Adrenal gland (tissue), 12 donors: Measurements from ENCODE around the gene SUSD6. TPM values are rescaled to one million over a fixed set of nuclear protein-coding genes. Genes with fewer than 3 reads are reported as not detected.

Experiments
- DNase-seq, 7 donors: peaks; one replicate each; pipeline ENCODE4 v3.0.0-alpha.2; 2019 to 2020
- H3K27ac ChIP-seq, 5 donors: fragments of 200-600 bp; sonication (generic) in 4 of 5; 1 replicate in 3 of 5; 2 replicates in 2 of 5; pipeline versions ENCODE4 v1.5.1 to v1.8.0; 2016 to 2020; ENCODE audit warnings: mild to moderate bottlenecking in 1 of 5
- H3K27me3 ChIP-seq: fragments of 200-600 bp; 2 replicates; pipeline ENCODE4 v1.8.0; 2021
- H3K36me3 ChIP-seq, 2 donors: fragments of 200-600 bp; replicated peaks in 1 of 2; 1 replicate in 1 of 2; 2 replicates in 1 of 2; pipeline versions ENCODE4 v1.5.1 to v1.8.0; 2018 to 2022
- H3K4me1 ChIP-seq, 2 donors: fragments of 200-600 bp; replicated peaks in 1 of 2; 1 replicate in 1 of 2; 2 replicates in 1 of 2; pipeline versions ENCODE4 v1.5.1 to v1.8.0; 2018 to 2021
- H3K4me3 ChIP-seq, 4 donors: fragments of 200-600 bp; sonication (generic) in 3 of 4; one replicate each; pipeline ENCODE4 v1.5.1; 2016 to 2018
- H3K9me3 ChIP-seq, 3 donors: fragments of 200-600 bp; sonication (generic) in 1 of 3; replicated peaks in 1 of 3; 1 replicate in 2 of 3; 2 replicates in 1 of 3; pipeline versions ENCODE4 v1.5.1 to v1.8.0; 2016 to 2021
- POLR2A ChIP-seq, 2 donors: fragments of 450-650 bp; IDR thresholded peaks; one replicate each; pipeline ENCODE4 v1.6.1; 2017; ENCODE audit warnings: antibody characterized with exemption in 2 of 2, mild to moderate bottlenecking in 2 of 2, moderate library complexity in 1 of 2
- WGBS, 4 donors: extraction: QIAGEN DNeasy Blood & Tissue Kit in 2 of 4; methylation state at CpG; one replicate each; pipeline versions ENCODE4 v1.1.5 to v1.1.7; 2013 to 2017; 5-methylcytosine and 5-hydroxymethylcytosine counted together
- intact Hi-C, 2 donors: fragments of 100-400 bp; cut with DNase I; formaldehyde crosslinking; loops; one replicate each; pipeline versions ENCODE4 v1.14.1 to v1.15.0; 2022 to 2023
- polyA plus RNA-seq, 3 donors: library from polyadenylated mRNA; stranded (reverse); fragments of 200-250 nt in 2 of 3; fragments of 350-450 nt in 1 of 3; fragmentation: Illumina TruSeq in 1 of 3; extraction: RNeasy Lipid Tissue Mini Kit (QIAGEN cat#74804) in 1 of 3; gene quantifications; one replicate each; pipeline ENCODE4 v1.2.3, GENCODE V29; 2013 to 2014
- total RNA-seq, 9 donors: library from RNA; depleted of rRNA in 4 of 9; stranded (reverse); fragments of >200 nt in 4 of 9; fragments of 120-200 nt in 1 of 9; fragmentation: NEBNext Ultra II Directional in 1 of 9; extraction: Animal tissue kit (Norgen Biotek cat#: 25700) in 1 of 9; gene quantifications; one replicate each; pipeline versions ENCODE4 v1.1.0 to v1.2.4, GENCODE V29; 2013 to 2023
- TF ChIP-seq, protein P1 (sequence below), 6 experiments: fragments of 450-650 bp in 4 of 6; fragments of 200-600 bp in 2 of 6; sonication (generic) in 1 of 6; IDR thresholded peaks; 1 replicate in 5 of 6; 2 replicates in 1 of 6; pipeline versions ENCODE4 v1.5.1 to v1.8.0; 2016 to 2021; ENCODE audit warnings: antibody characterized with exemption in 6 of 6, mild to moderate bottlenecking in 2 of 6, moderate library complexity in 1 of 6
- donor health status: healthy with polysubstance abuse.
- donor health status: Bipolar disorder and iron deficiency.
- donor health status: DM: yes; HTN: yes; CAD: no.
- donor health status: DM: no; HTN: no; CAD: no.
- donor health status: DM: no; HTN: no; CAD: no.
- donor health status: DM: yes; HTN: yes; CAD: no.

Gene SUSD6
- total and polyA plus RNA-seq, 12 donors = 7.8 to 75.5 (median 41.0) TPM

DNA sequence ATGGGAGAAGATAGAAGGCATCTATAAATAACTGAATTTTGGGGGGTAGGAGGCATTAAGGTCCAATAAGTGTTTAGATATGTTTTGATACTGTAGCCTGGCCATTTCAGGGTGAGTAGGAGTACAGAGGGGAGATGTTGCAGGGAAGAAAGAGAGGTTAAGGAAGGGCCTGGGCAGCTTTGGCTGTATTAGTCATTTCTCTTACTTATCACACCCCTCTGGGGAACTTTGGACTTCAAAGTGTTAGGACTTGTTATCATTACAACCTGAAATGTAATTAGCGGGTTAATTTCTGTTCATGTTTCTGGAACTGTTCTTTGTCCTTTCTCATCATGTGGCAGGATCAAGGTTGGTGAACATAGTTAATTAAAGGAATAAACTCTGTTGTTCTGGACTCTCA lies 40.3 kb downstream of the SUSD6 start:
- Histone ChIP-seq H3K9me3 (no peaks in the 10 kb centered on the region), H3K27ac (peak overlapping the region in 4 of 5 donors; percentile 40 to 84 (median 66)), H3K4me1 (peaks cover 69 to 87% of the 10 kb centered on the region in 2 donors), H3K36me3 (no peaks in the 10 kb centered on the region), H3K27me3 (no peaks in the 10 kb centered on the region), H3K4me3 (no peak overlapping the region)
- intact Hi-C loops = no loop called here
- DNase-seq = no peak
- TF ChIP-seq, protein P1, sequence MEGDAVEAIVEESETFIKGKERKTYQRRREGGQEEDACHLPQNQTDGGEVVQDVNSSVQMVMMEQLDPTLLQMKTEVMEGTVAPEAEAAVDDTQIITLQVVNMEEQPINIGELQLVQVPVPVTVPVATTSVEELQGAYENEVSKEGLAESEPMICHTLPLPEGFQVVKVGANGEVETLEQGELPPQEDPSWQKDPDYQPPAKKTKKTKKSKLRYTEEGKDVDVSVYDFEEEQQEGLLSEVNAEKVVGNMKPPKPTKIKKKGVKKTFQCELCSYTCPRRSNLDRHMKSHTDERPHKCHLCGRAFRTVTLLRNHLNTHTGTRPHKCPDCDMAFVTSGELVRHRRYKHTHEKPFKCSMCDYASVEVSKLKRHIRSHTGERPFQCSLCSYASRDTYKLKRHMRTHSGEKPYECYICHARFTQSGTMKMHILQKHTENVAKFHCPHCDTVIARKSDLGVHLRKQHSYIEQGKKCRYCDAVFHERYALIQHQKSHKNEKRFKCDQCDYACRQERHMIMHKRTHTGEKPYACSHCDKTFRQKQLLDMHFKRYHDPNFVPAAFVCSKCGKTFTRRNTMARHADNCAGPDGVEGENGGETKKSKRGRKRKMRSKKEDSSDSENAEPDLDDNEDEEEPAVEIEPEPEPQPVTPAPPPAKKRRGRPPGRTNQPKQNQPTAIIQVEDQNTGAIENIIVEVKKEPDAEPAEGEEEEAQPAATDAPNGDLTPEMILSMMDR (IDR thresholded peaks at IDR 0.05) = no peak
- TF ChIP-seq POLR2A (IDR thresholded peaks at IDR 0.05) = no peak
- WGBS, 4 donors = 40 to 74% (median 50%) methylated on average over 1 of the region's 1 CpG

DNA sequence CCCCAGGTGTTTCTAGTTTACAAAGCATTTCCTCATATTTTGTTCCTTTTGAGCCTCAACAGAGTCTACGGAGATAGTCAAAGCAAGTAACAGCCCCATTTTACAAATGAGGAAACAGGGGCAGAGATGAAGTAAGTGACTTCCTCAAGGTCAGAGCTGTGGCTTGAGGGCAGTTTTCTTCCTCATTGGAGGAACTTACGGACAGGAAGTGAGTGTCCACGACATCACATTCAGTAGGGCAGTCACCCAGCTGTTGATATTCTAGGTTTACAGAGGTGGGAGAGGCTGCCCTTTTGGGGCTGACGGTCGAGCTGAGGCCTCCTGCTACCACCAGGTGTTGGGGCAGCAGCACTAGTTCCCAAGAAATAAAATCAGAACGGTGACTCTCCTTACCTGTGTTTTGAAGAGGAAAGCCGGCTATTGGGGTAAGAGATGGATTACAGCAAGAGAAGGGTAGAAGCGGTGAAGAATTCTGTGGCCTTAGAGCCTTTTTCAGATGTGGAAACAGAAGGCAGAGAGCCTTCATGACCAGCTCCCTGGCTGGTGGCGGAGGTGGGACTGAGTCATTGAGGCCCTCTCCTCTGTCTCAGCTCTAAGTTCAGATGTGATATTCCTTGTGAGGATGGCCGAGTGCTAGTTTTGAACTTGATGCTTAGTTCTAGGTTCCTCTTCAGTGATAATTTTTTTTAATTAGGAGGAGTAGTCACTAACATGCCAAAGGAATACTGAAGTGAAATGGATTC lies 41.7 kb downstream of the SUSD6 start:
- peak overlapping the region in 4 of 5 donors; percentile 62 to 84 (median 70) for H3K27ac ChIP-seq
- H3K4me3 ChIP-seq = no peak overlapping the region
- no peaks in the 10 kb centered on the region for H3K9me3 ChIP-seq
- TF ChIP-seq, protein P1 (IDR thresholded peaks at IDR 0.05) = no peak
- no peak for TF ChIP-seq POLR2A (IDR thresholded peaks at IDR 0.05)
- no peaks in the 10 kb centered on the region for H3K36me3 ChIP-seq
- no peaks in the 10 kb centered on the region for H3K27me3 ChIP-seq
- intact Hi-C loops = no loop called here
- peak in 4 of 7 donors; percentile 44 to 56 (median 50) for DNase-seq
- 58 to 70% (median 67%) methylated on average over 9 to 10 of the region's 10 CpGs for WGBS, 4 donors
- peaks cover 56 to 77% of the 10 kb centered on the region in 2 donors for H3K4me1 ChIP-seq

DNA sequence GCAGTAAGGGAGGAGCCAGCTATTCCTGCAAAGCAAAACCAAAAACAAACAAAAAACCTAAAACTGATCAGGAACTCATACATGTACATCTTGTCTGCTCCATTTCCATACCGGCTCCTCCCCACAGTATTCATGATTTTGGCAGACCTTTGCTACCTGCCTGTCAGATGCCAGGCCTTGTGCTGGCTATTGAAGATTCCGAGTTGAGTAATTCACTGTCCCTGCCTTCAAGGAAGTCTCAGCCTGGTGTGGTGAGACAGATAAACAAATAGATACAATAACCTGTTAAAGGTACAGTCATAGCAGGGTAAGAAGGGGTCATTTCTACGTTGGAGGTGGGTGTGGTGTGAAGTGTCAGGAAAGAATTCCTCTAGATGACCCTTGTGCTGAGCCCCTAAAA lies 42.7 kb downstream of the SUSD6 start:
- intact Hi-C loops = no loop called here
- no peaks in the 10 kb centered on the region for H3K9me3 ChIP-seq
- no peaks in the 10 kb centered on the region for H3K36me3 ChIP-seq
- 16 to 45% (median 28%) methylated on average over 3 of the region's 3 CpGs for WGBS, 4 donors
- H3K27me3 ChIP-seq = no peaks in the 10 kb centered on the region
- no peak overlapping the region for H3K4me3 ChIP-seq
- peaks cover 46 to 69% of the 10 kb centered on the region in 2 donors for H3K4me1 ChIP-seq
- peak overlapping the region; percentile 10 to 69 (median 56) for H3K27ac ChIP-seq
- TF ChIP-seq, protein P1 (IDR thresholded peaks at IDR 0.05) = no peak
- TF ChIP-seq POLR2A (IDR thresholded peaks at IDR 0.05) = no peak
- DNase-seq = peak in 3 of 7 donors; percentile 48 to 52 (median 50)

DNA sequence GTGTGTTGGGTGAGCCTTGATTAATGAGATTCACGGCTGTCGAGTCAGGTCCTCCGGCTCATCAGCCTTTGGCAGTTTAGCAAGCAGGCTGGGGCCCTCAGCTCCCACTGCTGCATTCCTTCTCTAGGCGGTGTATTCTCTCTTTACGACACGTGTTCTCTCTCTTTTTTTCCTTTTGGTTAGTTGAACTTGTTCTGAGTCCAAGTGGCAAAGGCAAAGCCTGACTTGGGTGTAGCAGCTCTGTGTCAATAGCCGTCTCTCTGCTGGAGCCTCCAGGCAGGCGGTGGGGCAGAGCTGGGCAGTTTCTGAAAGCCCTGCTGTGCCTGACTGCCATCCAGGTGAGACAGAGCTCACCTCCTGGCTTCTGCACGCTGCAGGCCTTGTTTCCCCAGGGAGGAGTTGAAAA lies 46.6 kb downstream of the SUSD6 start:
- no peak for TF ChIP-seq POLR2A (IDR thresholded peaks at IDR 0.05)
- TF ChIP-seq, protein P1 (IDR thresholded peaks at IDR 0.05) = no peak
- peak in 1 of 7 donors; percentile 42 for DNase-seq
- 49 to 64% (median 53%) methylated on average over 7 to 9 of the region's 9 CpGs for WGBS, 4 donors
- Histone ChIP-seq H3K4me3 (no peak overlapping the region), H3K4me1 (peaks cover 28 to 53% of the 10 kb centered on the region in 2 donors), H3K27me3 (no peaks in the 10 kb centered on the region), H3K9me3 (no peaks in the 10 kb centered on the region), H3K27ac (peak overlapping the region in 1 of 5 donors; percentile 50), H3K36me3 (peaks cover 0 to 11% of the 10 kb centered on the region in 2 donors)
- intact Hi-C loops = no loop called here
